Right atrium auricular region (tissue), 2 donors: ENCODE results near the gene DEK. TPM values are rescaled to one million over a fixed set of nuclear protein-coding genes. Genes with fewer than 3 reads are reported as not detected.

Source experiments
- DNase-seq: peaks from one replicate; pipeline ENCODE4 v3.0.0-alpha.2; 2019; ENCODE audit warnings: low spot score
- H3K27ac ChIP-seq, 2 donors: fragments of 200-600 bp; sonication (generic); 1 replicate in 1 of 2; 2 replicates in 1 of 2; pipeline ENCODE4 v1.5.1; 2016 to 2019
- H3K27me3 ChIP-seq, 2 donors: fragments of 200-600 bp; sonication (generic); one replicate each; pipeline versions ENCODE4 v1.5.1 to v1.6.0; 2017 to 2019
- H3K36me3 ChIP-seq: fragments of 200-600 bp; sonication (generic); one replicate; pipeline ENCODE4 v1.5.1; 2016
- H3K4me1 ChIP-seq, 2 donors: fragments of 200-600 bp; sonication (generic); one replicate each; pipeline versions ENCODE4 v1.5.1 to v1.6.0; 2017 to 2019
- H3K4me3 ChIP-seq, 2 donors: fragments of 200-600 bp; sonication (generic); 1 replicate in 1 of 2; 2 replicates in 1 of 2; pipeline ENCODE4 v1.5.1; 2017 to 2019; ENCODE audit warnings: mild to moderate bottlenecking in 1 of 2, moderate library complexity in 1 of 2
- H3K9me3 ChIP-seq, 2 donors: fragments of 200-600 bp; sonication (generic); one replicate each; pipeline ENCODE4 v1.5.1; 2019
- CTCF ChIP-seq, 2 donors: fragments of 200-600 bp; sonication (generic); IDR thresholded peaks; one replicate each; pipeline ENCODE4 v1.5.1; 2019; ENCODE audit warnings: antibody characterized with exemption in 2 of 2
- total RNA-seq, 2 donors: library from RNA; depleted of rRNA; stranded (reverse); fragments of >200 nt; gene quantifications; one replicate each; pipeline ENCODE4 v1.1.0, GENCODE V29; 2016

DEK gene
- total RNA-seq, 2 donors from 2014 or later = 94.7 to 109 TPM

GRCh38 chr6:18280084-18280483 lies 15.8 kb upstream of the DEK start:
- no peak for TF ChIP-seq CTCF (IDR thresholded peaks at IDR 0.05)
- DNase-seq = no peak
- H3K4me3 ChIP-seq = no peak overlapping the region
- no peaks in the 10 kb centered on the region for H3K36me3 ChIP-seq
- no peaks in the 10 kb centered on the region for H3K9me3 ChIP-seq
- peaks cover 0 to 11% of the 10 kb centered on the region in 2 donors for H3K4me1 ChIP-seq
- H3K27me3 ChIP-seq = peaks cover 0 to 13% of the 10 kb centered on the region in 2 donors
- H3K27ac ChIP-seq = peak overlapping the region in 1 of 2 donors; percentile 2

DNA sequence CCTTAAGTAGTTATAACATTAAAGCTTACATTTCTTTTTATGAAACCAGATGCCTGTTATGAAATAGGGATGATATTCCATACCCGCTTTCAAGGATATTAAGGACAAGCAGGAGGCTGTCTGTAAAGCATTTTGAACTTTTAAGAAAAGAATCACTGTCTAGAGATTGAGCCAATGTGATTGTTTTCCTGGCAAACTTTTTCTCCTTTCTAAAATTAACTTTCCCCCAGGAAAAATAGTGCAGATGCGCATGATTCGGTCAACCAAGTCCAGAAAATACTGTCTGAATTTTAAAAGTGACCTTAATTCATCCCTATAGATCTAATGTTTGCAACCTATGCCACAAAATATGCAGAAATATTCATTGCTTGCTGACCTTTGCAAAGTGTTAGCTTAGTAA lies 15.1 kb upstream of the DEK start:
- TF ChIP-seq CTCF (IDR thresholded peaks at IDR 0.05) = no peak
- peaks cover 0 to 13% of the 10 kb centered on the region in 2 donors for H3K27me3 ChIP-seq
- no peak overlapping the region for H3K4me3 ChIP-seq

GRCh38 chr6:18277237-18278006 lies 13.1 kb upstream of the DEK start:
- no peak for TF ChIP-seq CTCF (IDR thresholded peaks at IDR 0.05)
- peaks cover 0 to 13% of the 10 kb centered on the region in 2 donors for H3K27me3 ChIP-seq
- DNase-seq = no peak
- peak overlapping the region; percentile 55 to 56 for H3K27ac ChIP-seq
- peaks cover 0 to 11% of the 10 kb centered on the region in 2 donors for H3K4me1 ChIP-seq
- H3K4me3 ChIP-seq = peak overlapping the region; percentile 56 to 59
- no peaks in the 10 kb centered on the region for H3K36me3 ChIP-seq
- H3K9me3 ChIP-seq = no peaks in the 10 kb centered on the region

More for the DNA sequence above, 15.1 kb upstream of the DEK start:
- H3K9me3 ChIP-seq = no peaks in the 10 kb centered on the region
- H3K27ac ChIP-seq = no peak overlapping the region
- DNase-seq = no peak
- H3K36me3 ChIP-seq = no peaks in the 10 kb centered on the region
- H3K4me1 ChIP-seq = peaks cover 0 to 11% of the 10 kb centered on the region in 2 donors

DNA sequence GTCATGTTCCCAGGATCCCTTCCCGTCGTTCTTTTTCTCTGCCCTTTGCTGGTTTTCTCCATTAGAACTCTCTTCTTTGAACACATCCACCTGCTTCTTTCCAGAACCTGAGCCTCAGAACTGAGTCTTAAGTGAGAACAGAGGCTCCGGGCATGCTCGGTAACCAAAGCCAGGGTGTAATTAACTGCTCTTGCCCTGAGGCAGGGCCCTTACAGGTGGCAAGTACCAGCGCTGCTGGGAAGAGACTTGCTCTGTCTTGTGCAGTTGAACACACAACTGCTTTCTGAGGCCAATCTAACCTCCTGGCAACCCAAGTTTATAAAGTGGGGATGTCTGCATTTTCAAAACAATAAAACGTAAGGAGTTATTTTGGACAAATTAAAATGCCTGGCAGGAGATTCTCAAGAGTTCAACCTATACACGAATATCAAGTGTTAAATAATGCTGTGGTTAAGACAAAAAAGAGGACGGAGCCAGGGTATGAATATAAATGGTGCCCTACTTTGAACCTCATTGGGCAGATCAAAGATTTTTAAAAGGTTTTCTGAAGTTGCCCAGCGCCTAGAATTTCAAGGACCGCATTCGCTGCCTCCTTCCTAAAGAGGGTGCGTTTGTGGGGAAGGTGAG lies 12.4 kb upstream of the DEK start:
- peaks cover 0 to 11% of the 10 kb centered on the region in 2 donors for H3K4me1 ChIP-seq
- H3K9me3 ChIP-seq = no peaks in the 10 kb centered on the region
- H3K36me3 ChIP-seq = no peaks in the 10 kb centered on the region
- peak overlapping the region; percentile 56 to 59 for H3K4me3 ChIP-seq
- no peak for DNase-seq
- H3K27ac ChIP-seq = peak overlapping the region; percentile 55 to 56
- no peak for TF ChIP-seq CTCF (IDR thresholded peaks at IDR 0.05)
- H3K27me3 ChIP-seq = peaks cover 0 to 13% of the 10 kb centered on the region in 2 donors

- H3K27ac ChIP-seq = no peak overlapping the region
Measured at GRCh38 chr6:18270216-18270615, 5.9 kb upstream of the DEK start.

More at GRCh38 chr6:18270216-18270615, 5.9 kb upstream of the DEK start:
- H3K36me3 ChIP-seq = no peaks in the 10 kb centered on the region
- DNase-seq = no peak
- no peak for TF ChIP-seq CTCF (IDR thresholded peaks at IDR 0.05)
- H3K9me3 ChIP-seq = no peaks in the 10 kb centered on the region
- H3K27me3 ChIP-seq = no peaks in the 10 kb centered on the region
- peaks cover 0 to 1% of the 10 kb centered on the region in 2 donors for H3K4me1 ChIP-seq
- H3K4me3 ChIP-seq = no peak overlapping the region
